Gastroesophageal sphincter (tissue), 4 donors: Measurements from ENCODE around the gene GSTO2. TPM values are rescaled to one million over a fixed set of nuclear protein-coding genes. Genes with fewer than 3 reads are reported as not detected.

Source experiments
- ATAC-seq: fragments of 150-250 bp; one replicate; pipeline ENCODE4 v1.9.1; 2016; ENCODE audit warnings: mild to moderate bottlenecking, moderate library complexity
- H3K27ac ChIP-seq, 4 donors: fragments of 200-600 bp; sonication (generic) in 3 of 4; 1 replicate in 3 of 4; 2 replicates in 1 of 4; pipeline ENCODE4 v1.5.1; 2016 to 2019
- H3K27me3 ChIP-seq: fragments of 200-600 bp; sonication (generic); one replicate; pipeline ENCODE4 v1.5.1; 2019
- H3K36me3 ChIP-seq, 2 donors: fragments of 200-600 bp; sonication (generic); one replicate each; pipeline ENCODE4 v1.5.1; 2019; ENCODE audit warnings: control low read depth in 1 of 2
- H3K4me1 ChIP-seq, 3 donors: fragments of 200-600 bp; sonication (generic); 1 replicate in 2 of 3; 2 replicates in 1 of 3; pipeline ENCODE4 v1.5.1; 2016 to 2019; ENCODE audit warnings: control low read depth in 2 of 3
- H3K4me3 ChIP-seq, 2 donors: fragments of 200-600 bp; sonication (generic); one replicate each; pipeline ENCODE4 v1.5.1; 2019; ENCODE audit warnings: mild to moderate bottlenecking in 1 of 2, moderate library complexity in 1 of 2
- H3K9me3 ChIP-seq, 3 donors: fragments of 200-600 bp; sonication (generic); one replicate each; pipeline ENCODE4 v1.5.1; 2017 to 2019; ENCODE audit warnings: control low read depth in 2 of 3
- CTCF ChIP-seq, 4 experiments: fragments of 200-600 bp in 2 of 4; fragments of 450-650 bp in 2 of 4; sonication (generic) in 1 of 4; IDR thresholded peaks; one replicate each; pipeline ENCODE4 v1.5.1; 2017 to 2019; ENCODE audit warnings: antibody characterized with exemption in 4 of 4, mild to moderate bottlenecking in 2 of 4, moderate library complexity in 2 of 4
- EP300 ChIP-seq: sonication (generic); formaldehyde crosslinking; IDR thresholded peaks from one replicate; pipeline ENCODE4 v1.6.1; 2017; ENCODE audit warnings: antibody characterized with exemption, mild to moderate bottlenecking
- POLR2A ChIP-seq, 2 donors: fragments of 450-650 bp; IDR thresholded peaks; one replicate each; pipeline ENCODE4 v1.6.1; 2017; ENCODE audit warnings: antibody characterized with exemption in 2 of 2, mild to moderate bottlenecking in 2 of 2, moderate library complexity in 1 of 2
- POLR2AphosphoS5 ChIP-seq: sonication (generic); formaldehyde crosslinking; IDR thresholded peaks from one replicate; pipeline ENCODE4 v1.6.1; 2017; ENCODE audit warnings: antibody characterized with exemption
- WGBS, 2 donors: methylation state at CpG; one replicate each; pipeline ENCODE4 v1.1.5; 2018; ENCODE audit warnings: low coverage in 1 of 2; 5-methylcytosine and 5-hydroxymethylcytosine counted together
- total RNA-seq, 4 donors: library from RNA; depleted of rRNA; stranded (reverse); fragments of >200 nt; gene quantifications; one replicate each; pipeline ENCODE4 v1.1.0, GENCODE V29; 2016

Gene GSTO2
- 1 to 10 TPM in 1 of 4 donors, under 1 TPM in 3; 0.15 to 1.3 (median 0.21) TPM for total RNA-seq

- H3K4me3 ChIP-seq = peak within 1 kb of the TSS; percentile 85 to 99
- peak; percentile 100 for ATAC-seq
- peak within 1 kb of the TSS; percentile 90 to 93 (median 92) for H3K27ac ChIP-seq
- H3K36me3 ChIP-seq = peaks cover 0 to 43% of the 10 kb centered on the region in 2 donors
- H3K4me1 ChIP-seq = peaks cover 5 to 25% (median 5%) of the 10 kb centered on the region in 3 donors
- WGBS, 2 donors = 7 to 23% methylated on average over 6 to 8 of the region's 59 CpGs
- TF ChIP-seq POLR2A (IDR thresholded peaks at IDR 0.05) (peak; percentile 63 to 66), POLR2AphosphoS5 (peak; percentile 92), EP300 (no peak), CTCF (IDR thresholded peaks at IDR 0.05) (no peak)
- H3K27me3 ChIP-seq = no peaks in the 10 kb centered on the region
- H3K9me3 ChIP-seq = no peaks in the 10 kb centered on the region
Measured at GRCh38 chr10:104268713-104269645, at the start of gene GSTO2. TSS of gene GSTO2 (plus strand) at chr10:104269184. CDS start at chr10:104274916, 5,732 bp downstream.

- no peak overlapping the region for H3K4me3 ChIP-seq
- no peak for ATAC-seq
- H3K9me3 ChIP-seq = no peaks in the 10 kb centered on the region
- H3K36me3 ChIP-seq = no peaks in the 10 kb centered on the region
- no peaks in the 10 kb centered on the region for H3K4me1 ChIP-seq
- H3K27me3 ChIP-seq = peaks cover 14% of the 10 kb centered on the region
- TF ChIP-seq CTCF (IDR thresholded peaks at IDR 0.05) = no peak
- TF ChIP-seq POLR2AphosphoS5 = no peak
- no peak for TF ChIP-seq EP300
- no peak for TF ChIP-seq POLR2A (IDR thresholded peaks at IDR 0.05)
- no peak overlapping the region for H3K27ac ChIP-seq
- WGBS, 2 donors = 30 to 36% methylated on average over 1 to 2 of the region's 2 CpGs
Measured at GRCh38 chr10:104220522-104220921, 48.5 kb upstream of the GSTO2 start.

DNA sequence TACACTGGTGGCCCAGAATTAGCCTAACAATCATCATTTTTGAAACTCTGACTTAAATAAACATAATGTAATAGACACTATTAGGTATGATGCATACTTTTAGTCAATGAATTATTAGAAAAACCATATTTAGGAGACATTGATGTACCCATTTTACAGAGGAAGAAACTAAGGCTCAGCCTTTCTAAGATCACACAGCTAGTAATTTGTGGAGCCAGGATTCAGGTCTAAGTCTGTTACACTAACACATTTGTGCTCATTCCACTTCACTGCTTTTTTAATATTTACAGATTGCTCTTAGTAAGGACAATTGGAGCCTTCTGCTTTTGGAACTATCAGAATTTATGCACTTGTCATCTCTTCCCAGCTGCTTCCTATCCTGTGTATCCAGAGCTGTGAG lies 45.7 kb upstream of the GSTO2 start:
- no peak overlapping the region for H3K27ac ChIP-seq
- ATAC-seq = no peak
- H3K27me3 ChIP-seq = no peaks in the 10 kb centered on the region
- no peaks in the 10 kb centered on the region for H3K9me3 ChIP-seq
- H3K36me3 ChIP-seq = no peaks in the 10 kb centered on the region
- no peaks in the 10 kb centered on the region for H3K4me1 ChIP-seq
- TF ChIP-seq POLR2AphosphoS5 = no peak
- no peak for TF ChIP-seq EP300
- TF ChIP-seq CTCF (IDR thresholded peaks at IDR 0.05) = no peak
- no peak for TF ChIP-seq POLR2A (IDR thresholded peaks at IDR 0.05)
- no peak overlapping the region for H3K4me3 ChIP-seq

GRCh38 chr10:104230490-104230889 lies 38.5 kb upstream of the GSTO2 start:
- ATAC-seq = no peak
- peaks cover 0 to 17% (median 5%) of the 10 kb centered on the region in 3 donors for H3K4me1 ChIP-seq
- TF ChIP-seq CTCF (IDR thresholded peaks at IDR 0.05) = no peak
- no peak for TF ChIP-seq POLR2AphosphoS5
- no peak for TF ChIP-seq POLR2A (IDR thresholded peaks at IDR 0.05)
- TF ChIP-seq EP300 = no peak
- peaks cover 0 to 6% (median 0%) of the 10 kb centered on the region in 3 donors for H3K9me3 ChIP-seq
- WGBS, 2 donors = 81 to 84% methylated on average over 4 of the region's 4 CpGs
- H3K4me3 ChIP-seq = no peak overlapping the region
- H3K27ac ChIP-seq = no peak overlapping the region
- peaks cover 7% of the 10 kb centered on the region for H3K27me3 ChIP-seq
- no peaks in the 10 kb centered on the region for H3K36me3 ChIP-seq
